GM21825 (cell line): Measurements from ENCODE around the gene CDC20.

Source experiments
- ATAC-seq: cut with Tn5 transposase; IDR thresholded peaks from one replicate; pipeline ENCODE4 v1.9.1; 2021; ENCODE audit warnings: mild to moderate bottlenecking, moderate library complexity; ENCODE audit not compliant: unreplicated experiment

The CDC20 gene

GRCh38 chr1:43327549-43328292 is 31.1 kb upstream of the CDC20 start:
- ATAC-seq, result no peak

- no peak for ATAC-seq
Measured at GRCh38 chr1:43329995-43330751, 28.6 kb upstream of the CDC20 start.

GRCh38 chr1:43331688-43332087 is 27.1 kb upstream of the CDC20 start:
- ATAC-seq, result no peak

GRCh38 chr1:43334453-43335205 is 24.2 kb upstream of the CDC20 start:
- no peak for ATAC-seq

GRCh38 chr1:43337588-43337987 is 21.2 kb upstream of the CDC20 start, which contains the start of gene MPL:
MPL (plus strand) TSS chr1:43337818; CDS start chr1:43337849, 31 bp downstream.
- no peak for ATAC-seq

GRCh38 chr1:43338001-43338400 is 20.8 kb upstream of the CDC20 start:
- no peak for ATAC-seq

- ATAC-seq, result no peak
Measured at GRCh38 chr1:43339584-43340232, 19.1 kb upstream of the CDC20 start.

- no peak for ATAC-seq
Measured at GRCh38 chr1:43340559-43340958, 18.2 kb upstream of the CDC20 start.

GRCh38 chr1:43344267-43344850 is 14.4 kb upstream of the CDC20 start:
- no peak for ATAC-seq

- no peak for ATAC-seq
Measured at GRCh38 chr1:43345120-43345519, 13.7 kb upstream of the CDC20 start.

GRCh38 chr1:43346636-43347035 is 12.1 kb upstream of the CDC20 start:
- no peak for ATAC-seq

GRCh38 chr1:43348343-43348808 is 10.4 kb upstream of the CDC20 start:
- no peak for ATAC-seq

GRCh38 chr1:43348809-43349593 is 9.8 kb upstream of the CDC20 start:
- ATAC-seq, result peak; percentile 64

- ATAC-seq, result no peak
Measured at GRCh38 chr1:43349594-43350306, 9.0 kb upstream of the CDC20 start.

- no peak for ATAC-seq
Measured at GRCh38 chr1:43350976-43351375, 7.8 kb upstream of the CDC20 start.

GRCh38 chr1:43351421-43352350 is 7.1 kb upstream of the CDC20 start:
- ATAC-seq, result no peak

- ATAC-seq, result no peak
Measured at GRCh38 chr1:43352351-43352705, 6.5 kb upstream of the CDC20 start.

- no peak for ATAC-seq
Measured at GRCh38 chr1:43352881-43353280, 5.9 kb upstream of the CDC20 start.
